GM15510 (cell line): ENCODE results near the gene RARS1.

Experiments
- POLR2A ChIP-seq: IDR thresholded peaks from 3 replicates; pipeline ENCODE4 v1.6.1; 2011; ENCODE audit warnings: borderline replicate concordance; ENCODE audit not compliant: insufficient read length; ENCODE audit errors: extremely low read depth

Gene RARS1

GRCh38 chr5:168486136-168486879 lies at the start of gene RARS1:
Gene RARS1, plus strand, starts transcription at chr5:168486471. Its CDS starts 28 bp downstream, at chr5:168486499.
- TF ChIP-seq POLR2A = peak; percentile 93

- TF ChIP-seq POLR2A = no peak
Measured at GRCh38 chr5:168438349-168438748, 47.9 kb upstream of the RARS1 start.

GRCh38 chr5:168443533-168443932 lies 42.7 kb upstream of the RARS1 start:
- TF ChIP-seq POLR2A = no peak

GRCh38 chr5:168443950-168444700 lies 42.1 kb upstream of the RARS1 start:
- TF ChIP-seq POLR2A = no peak

- TF ChIP-seq POLR2A = no peak
Measured at GRCh38 chr5:168446983-168447619, 39.2 kb upstream of the RARS1 start.

- TF ChIP-seq POLR2A = no peak
Measured at GRCh38 chr5:168447808-168448207, 38.5 kb upstream of the RARS1 start.

GRCh38 chr5:168449166-168449565 lies 37.1 kb upstream of the RARS1 start:
- TF ChIP-seq POLR2A = no peak

- no peak for TF ChIP-seq POLR2A
Measured at GRCh38 chr5:168451565-168451964, 34.7 kb upstream of the RARS1 start.

GRCh38 chr5:168455201-168455600 lies 31.1 kb upstream of the RARS1 start:
- TF ChIP-seq POLR2A = no peak

- no peak for TF ChIP-seq POLR2A
Measured at GRCh38 chr5:168457542-168457941, 28.7 kb upstream of the RARS1 start.

- TF ChIP-seq POLR2A = no peak
Measured at GRCh38 chr5:168460606-168461005, 25.7 kb upstream of the RARS1 start.

- TF ChIP-seq POLR2A = no peak
Measured at GRCh38 chr5:168463081-168463480, 23.2 kb upstream of the RARS1 start.

GRCh38 chr5:168464214-168464613 lies 22.1 kb upstream of the RARS1 start:
- no peak for TF ChIP-seq POLR2A

- TF ChIP-seq POLR2A = no peak
Measured at GRCh38 chr5:168464641-168465040, 21.6 kb upstream of the RARS1 start.

GRCh38 chr5:168467755-168468330 lies 18.4 kb upstream of the RARS1 start:
- no peak for TF ChIP-seq POLR2A

- no peak for TF ChIP-seq POLR2A
Measured at GRCh38 chr5:168468836-168469235, 17.4 kb upstream of the RARS1 start.

- TF ChIP-seq POLR2A = no peak
Measured at GRCh38 chr5:168469816-168470215, 16.5 kb upstream of the RARS1 start.
